Osteoblast (primary cell): ENCODE measurements around the gene WASF2. TPM values are rescaled to one million over a fixed set of nuclear protein-coding genes. Genes with fewer than 3 reads are reported as not detected.
"Not testable (repeated sequence)": the region's sequence is repeated elsewhere in the genome, so short reads cannot be mapped to it uniquely, and the experiment has no call there.

Experiments used
- DNase-seq: peaks from one replicate; pipeline ENCODE4 v3.0.0; 2011; ENCODE audit warnings: low spot score, mixed read lengths; ENCODE audit not compliant: insufficient read length; ENCODE audit errors: missing footprints
- H2AFZ ChIP-seq: 2 replicates; pipeline ENCODE4 v1.6.0; 2011; ENCODE audit warnings: mild to moderate bottlenecking, low read length
- H3K27ac ChIP-seq: 2 replicates; pipeline ENCODE4 v1.5.1; 2011; ENCODE audit warnings: mild to moderate bottlenecking, low read depth, low read length, moderate library complexity
- H3K27me3 ChIP-seq: 2 replicates; pipeline ENCODE4 v1.6.0; 2012; ENCODE audit warnings: mild to moderate bottlenecking, control low read depth, inconsistent platforms, low read length, moderate library complexity; ENCODE audit not compliant: insufficient read depth
- H3K36me3 ChIP-seq: 2 replicates; pipeline ENCODE4 v1.5.1; 2011; ENCODE audit warnings: mild to moderate bottlenecking, low read length, control low read depth, moderate library complexity; ENCODE audit not compliant: insufficient read depth
- H3K4me1 ChIP-seq: 2 replicates; pipeline ENCODE4 v1.5.1; 2011; ENCODE audit warnings: mild to moderate bottlenecking, low read length, control low read depth, moderate library complexity; ENCODE audit not compliant: insufficient read depth
- H3K4me2 ChIP-seq: 2 replicates; pipeline ENCODE4 v1.6.0; 2011; ENCODE audit warnings: mild to moderate bottlenecking, low read length; ENCODE audit not compliant: insufficient read depth
- H3K4me3 ChIP-seq: fragments of 200-600 bp; sonication (generic); 3 replicates; pipeline ENCODE4 v1.5.1; 2012; ENCODE audit warnings: mild to moderate bottlenecking, low read length, inconsistent platforms; ENCODE audit not compliant: insufficient read depth
- H3K79me2 ChIP-seq: 2 replicates; pipeline ENCODE4 v1.6.0; 2012; ENCODE audit warnings: mild to moderate bottlenecking, low read length, control low read depth, inconsistent platforms; ENCODE audit not compliant: insufficient read depth
- H3K9me3 ChIP-seq: 2 replicates; pipeline ENCODE4 v1.5.1; 2011; ENCODE audit warnings: low read depth, low read length, control low read depth
- H4K20me1 ChIP-seq: 2 replicates; pipeline ENCODE4 v1.6.0; 2012; ENCODE audit warnings: mild to moderate bottlenecking, low read length, control low read depth; ENCODE audit not compliant: insufficient read depth
- total RNA-seq: library from RNA; depleted of rRNA; stranded (reverse); fragments of >200 nt; gene quantifications from 2 replicates; pipeline ENCODE4 v1.2.3, GENCODE V29; 2012
- TF ChIP-seq, protein P1 (sequence below): IDR thresholded peaks from 2 replicates; pipeline ENCODE4 v1.5.1; 2011; ENCODE audit warnings: mild to moderate bottlenecking, low read depth, low read length, moderate library complexity; ENCODE audit errors: extremely low read depth

WASF2 gene
- total RNA-seq, 1 donor, result 24.6 TPM

DNA sequence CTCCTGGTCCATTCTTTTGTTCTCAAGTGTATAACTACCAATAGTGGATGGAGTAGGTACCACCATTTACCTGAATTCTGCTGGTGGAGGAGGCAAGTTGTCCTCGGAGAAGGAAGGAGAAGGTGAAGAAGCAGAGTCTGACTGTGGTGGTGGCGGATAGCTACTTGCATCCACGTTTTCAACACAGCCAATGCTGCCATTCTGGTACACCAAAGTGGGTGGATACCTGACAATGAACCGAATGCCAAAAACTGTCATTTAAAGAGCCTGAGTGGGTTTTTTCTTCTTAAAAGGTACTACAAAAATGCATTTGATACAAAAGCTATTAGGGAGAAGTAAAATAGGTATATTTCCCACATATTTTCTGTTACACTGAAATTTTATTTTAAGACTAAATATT lies 77.5 kb downstream of the WASF2 start:
- Histone ChIP-seq H4K20me1 (no peaks in the 10 kb centered on the region), H3K4me2 (no peak overlapping the region), H3K27me3 (no peaks in the 10 kb centered on the region), H3K36me3 (peaks cover 81% of the 10 kb centered on the region), H3K9me3 (no peaks in the 10 kb centered on the region), H2AFZ (no peak overlapping the region), H3K79me2 (peaks cover 27% of the 10 kb centered on the region), H3K4me1 (no peaks in the 10 kb centered on the region), H3K4me3 (no peak overlapping the region), H3K27ac (no peak overlapping the region)
- DNase-seq, result no peak
- TF ChIP-seq, protein P1, sequence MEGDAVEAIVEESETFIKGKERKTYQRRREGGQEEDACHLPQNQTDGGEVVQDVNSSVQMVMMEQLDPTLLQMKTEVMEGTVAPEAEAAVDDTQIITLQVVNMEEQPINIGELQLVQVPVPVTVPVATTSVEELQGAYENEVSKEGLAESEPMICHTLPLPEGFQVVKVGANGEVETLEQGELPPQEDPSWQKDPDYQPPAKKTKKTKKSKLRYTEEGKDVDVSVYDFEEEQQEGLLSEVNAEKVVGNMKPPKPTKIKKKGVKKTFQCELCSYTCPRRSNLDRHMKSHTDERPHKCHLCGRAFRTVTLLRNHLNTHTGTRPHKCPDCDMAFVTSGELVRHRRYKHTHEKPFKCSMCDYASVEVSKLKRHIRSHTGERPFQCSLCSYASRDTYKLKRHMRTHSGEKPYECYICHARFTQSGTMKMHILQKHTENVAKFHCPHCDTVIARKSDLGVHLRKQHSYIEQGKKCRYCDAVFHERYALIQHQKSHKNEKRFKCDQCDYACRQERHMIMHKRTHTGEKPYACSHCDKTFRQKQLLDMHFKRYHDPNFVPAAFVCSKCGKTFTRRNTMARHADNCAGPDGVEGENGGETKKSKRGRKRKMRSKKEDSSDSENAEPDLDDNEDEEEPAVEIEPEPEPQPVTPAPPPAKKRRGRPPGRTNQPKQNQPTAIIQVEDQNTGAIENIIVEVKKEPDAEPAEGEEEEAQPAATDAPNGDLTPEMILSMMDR, result no peak

DNA sequence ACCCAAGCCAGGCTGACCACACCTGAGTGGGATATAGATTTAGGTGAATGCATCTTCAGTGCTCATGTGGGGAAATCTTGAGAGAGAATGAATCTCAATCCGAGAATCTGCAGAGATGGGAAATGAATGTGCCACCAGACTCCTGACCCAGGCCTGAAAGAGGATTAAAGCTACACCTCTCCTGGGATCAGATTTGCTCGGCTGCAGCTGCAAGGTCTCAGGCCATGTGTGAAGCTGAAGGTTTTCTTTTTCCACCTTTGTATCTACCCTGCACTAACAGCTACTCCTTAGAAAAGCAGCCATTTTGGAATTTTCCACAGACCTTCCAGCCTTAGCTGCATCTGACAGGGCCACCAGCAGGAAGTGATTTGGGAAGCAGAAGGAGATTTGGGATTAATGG lies 79.3 kb downstream of the WASF2 start:
- no peak for DNase-seq
- TF ChIP-seq, protein P1, result no peak
- H3K27ac ChIP-seq, result no peak overlapping the region
- H3K4me2 ChIP-seq, result no peak overlapping the region
- H3K4me3 ChIP-seq, result no peak overlapping the region
- H3K36me3 ChIP-seq, result peaks cover 75% of the 10 kb centered on the region
- H3K9me3 ChIP-seq, result no peaks in the 10 kb centered on the region
- peaks cover 18% of the 10 kb centered on the region for H3K79me2 ChIP-seq
- no peak overlapping the region for H2AFZ ChIP-seq
- H4K20me1 ChIP-seq, result no peaks in the 10 kb centered on the region
- H3K4me1 ChIP-seq, result peaks cover 5% of the 10 kb centered on the region
- no peaks in the 10 kb centered on the region for H3K27me3 ChIP-seq

DNA sequence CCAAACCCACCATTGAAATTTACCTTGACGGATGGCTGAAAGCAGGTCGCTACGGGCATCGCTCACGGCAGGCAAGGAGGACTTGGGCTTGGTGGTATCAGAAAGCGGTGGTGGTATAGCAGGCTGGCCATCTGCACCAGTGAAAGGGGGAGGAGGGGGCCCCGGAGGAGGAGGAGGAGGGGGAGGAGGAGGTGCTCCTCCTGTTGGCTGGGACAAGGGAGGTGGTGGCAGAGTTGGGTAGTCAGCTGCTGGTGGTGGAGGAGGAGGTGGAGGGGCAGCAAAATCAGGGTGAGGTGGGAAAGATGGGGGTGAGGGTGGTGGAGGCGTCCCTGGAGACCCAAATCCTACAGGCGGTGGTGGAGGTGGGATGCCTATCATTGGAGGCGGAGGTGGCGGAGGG lies 80.3 kb downstream of the WASF2 start:
- Histone ChIP-seq H3K27me3 (no peaks in the 10 kb centered on the region), H3K4me3 (no peak overlapping the region), H2AFZ (no peak overlapping the region), H3K4me1 (peaks cover 15% of the 10 kb centered on the region), H3K36me3 (peaks cover 67% of the 10 kb centered on the region), H3K27ac (no peak overlapping the region), H3K9me3 (no peaks in the 10 kb centered on the region), H4K20me1 (no peaks in the 10 kb centered on the region), H3K79me2 (peaks cover 15% of the 10 kb centered on the region), H3K4me2 (no peak overlapping the region)
- TF ChIP-seq, protein P1, result no peak
- DNase-seq, result no peak

DNA sequence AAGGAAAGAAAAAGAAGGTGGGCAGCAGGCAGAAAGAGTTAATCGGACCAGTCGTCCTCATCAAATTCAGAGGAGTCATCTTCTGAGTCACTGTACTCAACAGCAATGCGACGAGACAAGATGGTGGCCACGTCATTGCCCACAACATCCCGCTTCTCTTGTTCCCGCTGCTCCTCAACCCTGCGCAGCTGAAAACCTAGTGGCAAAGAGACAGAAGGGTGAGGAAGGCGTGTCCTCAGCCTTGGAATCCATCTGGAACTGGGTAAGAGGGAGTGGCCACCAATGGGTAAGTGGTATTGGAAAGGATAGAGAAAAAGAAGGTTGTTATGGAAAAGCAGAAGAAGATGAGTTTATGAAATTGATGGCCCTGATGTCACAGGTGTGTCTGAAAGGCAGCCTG lies 81.8 kb downstream of the WASF2 start:
- H3K4me2 ChIP-seq, result no peak overlapping the region
- no peak overlapping the region for H3K4me3 ChIP-seq
- peaks cover 28% of the 10 kb centered on the region for H3K4me1 ChIP-seq
- H3K79me2 ChIP-seq, result peaks cover 4% of the 10 kb centered on the region
- H3K9me3 ChIP-seq, result no peaks in the 10 kb centered on the region
- TF ChIP-seq, protein P1, result no peak
- H4K20me1 ChIP-seq, result no peaks in the 10 kb centered on the region
- H3K27me3 ChIP-seq, result no peaks in the 10 kb centered on the region
- H2AFZ ChIP-seq, result no peak overlapping the region
- peak; percentile 86 for DNase-seq
- H3K36me3 ChIP-seq, result peaks cover 52% of the 10 kb centered on the region
- H3K27ac ChIP-seq, result peak overlapping the region; percentile 18

DNA sequence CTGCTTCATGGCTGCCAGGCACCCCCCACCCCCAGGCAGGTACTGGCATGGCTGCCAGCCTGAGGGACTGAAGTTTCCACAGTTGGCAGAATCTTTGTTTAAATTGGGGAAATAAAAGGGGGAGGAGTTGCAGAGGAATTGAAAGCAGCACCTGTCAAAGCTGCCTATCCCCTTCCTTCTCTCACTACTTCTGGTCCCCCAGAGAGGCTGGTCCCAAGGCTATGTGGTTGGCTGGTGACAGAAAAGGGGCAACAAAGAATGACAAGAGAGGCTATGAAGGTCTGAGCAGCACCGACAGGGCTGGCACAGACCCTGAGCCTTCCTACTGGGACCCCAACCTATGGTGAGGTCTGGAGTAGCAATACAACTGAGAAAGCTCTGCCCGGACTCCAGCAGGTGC lies 83.2 kb downstream of the WASF2 start:
- not testable (repeated sequence) for H3K27ac ChIP-seq
- peaks cover 40% of the 10 kb centered on the region for H3K4me1 ChIP-seq

More for the DNA sequence above, 83.2 kb downstream of the WASF2 start:
- H3K79me2 ChIP-seq, H3K9me3 ChIP-seq, H2AFZ ChIP-seq, DNase-seq, H4K20me1 ChIP-seq, H3K4me3 ChIP-seq, H3K4me2 ChIP-seq, H3K27me3 ChIP-seq: not testable (repeated sequence)
- H3K36me3 ChIP-seq, result peaks cover 39% of the 10 kb centered on the region
